Measurements from ENCODE around the gene PANK4.

The PANK4 gene

DNA sequence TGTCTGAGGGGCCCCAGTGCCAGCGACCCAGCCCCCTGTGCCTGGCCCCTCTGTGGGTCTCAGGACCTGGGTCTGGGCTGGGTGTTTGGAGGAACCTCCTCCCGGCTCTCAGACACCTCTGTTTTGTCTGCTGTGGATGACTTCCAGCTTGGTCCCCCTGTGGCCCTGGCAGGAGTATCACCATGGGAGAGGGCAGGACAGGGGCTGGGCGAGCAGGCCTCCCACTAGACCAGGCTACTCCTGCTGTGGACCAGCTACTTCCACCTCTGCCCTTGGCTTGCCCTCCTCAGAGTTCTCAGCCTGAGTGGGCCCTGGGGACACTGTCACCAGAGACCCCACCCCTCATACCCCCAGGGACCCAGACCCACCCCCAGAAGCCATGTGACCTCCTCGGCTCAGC, 28.5 kb downstream of the PANK4 start:
- DNase-seq (ENCODE audit: low spot score): no peak

DNA sequence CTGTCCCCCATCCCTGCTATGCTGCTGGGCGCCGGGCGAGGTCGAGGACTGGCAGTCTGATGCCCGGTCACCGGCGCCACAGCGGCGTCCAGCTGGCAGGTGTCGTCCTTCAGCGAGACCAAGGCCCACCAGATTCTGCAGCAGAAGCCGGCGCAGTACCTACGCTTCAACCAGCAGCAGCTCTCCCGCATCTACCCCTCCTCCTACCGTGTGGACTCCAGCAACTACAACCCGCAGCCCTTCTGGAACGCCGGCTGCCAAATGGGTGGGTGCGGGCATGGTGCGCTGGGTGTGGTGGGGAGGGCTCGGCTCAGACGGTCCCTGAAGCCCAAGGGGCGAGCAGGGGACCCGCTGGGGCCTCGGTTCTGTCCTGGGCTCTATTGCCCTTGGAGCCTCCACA, 29.6 kb downstream of the PANK4 start:
- DNase-seq (ENCODE audit: low spot score): no peak

DNA sequence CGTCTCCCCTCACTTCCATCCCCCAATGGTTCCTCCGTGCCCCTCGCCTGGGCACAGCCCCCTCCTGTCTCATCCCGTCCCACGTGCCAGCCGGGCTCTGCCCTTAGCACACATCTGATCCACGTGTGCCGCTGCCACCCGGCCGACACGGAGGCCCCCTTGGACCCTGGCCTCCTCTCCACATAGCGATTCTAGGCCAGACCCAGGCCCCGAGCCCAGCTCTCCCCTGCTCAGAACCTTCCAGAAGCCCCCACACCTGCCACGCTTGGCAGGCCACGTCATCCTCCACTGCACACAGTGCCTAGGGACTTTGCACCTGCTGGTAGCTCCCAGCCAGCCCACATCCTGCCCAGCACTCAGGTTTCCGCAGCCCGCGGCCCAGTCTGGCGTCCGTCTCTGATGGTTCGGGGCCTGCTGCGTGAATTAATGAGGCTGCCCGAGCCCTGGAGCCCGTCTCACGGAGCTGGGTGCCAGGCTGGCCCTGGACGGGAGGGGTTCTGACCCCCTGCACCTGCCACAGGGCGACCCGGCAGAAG, 30.2 kb downstream of the PANK4 start:
- DNase-seq (ENCODE audit: low spot score): no peak

DNA sequence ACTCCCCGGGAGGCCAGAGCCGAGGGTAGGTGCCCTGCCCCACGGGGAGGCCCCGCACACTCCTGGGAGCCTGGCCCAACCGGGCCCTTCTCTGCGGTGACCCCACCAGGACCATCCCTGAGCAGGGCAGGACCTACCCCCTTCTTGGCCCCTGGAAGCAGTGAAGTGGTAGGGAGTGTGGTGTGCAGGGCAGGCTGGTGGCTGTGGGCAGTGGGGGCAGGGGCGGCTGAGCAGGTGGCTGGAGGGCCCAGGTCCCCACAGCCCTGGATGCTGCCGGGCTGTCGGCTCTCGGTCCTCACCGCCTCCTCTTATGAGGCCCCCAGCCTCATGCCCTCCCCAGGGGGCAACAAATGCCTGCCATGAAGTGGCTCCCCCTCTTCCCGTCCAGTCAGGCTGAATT, 30.9 kb downstream of the PANK4 start:
- no peak for DNase-seq (ENCODE audit: low spot score)

DNA sequence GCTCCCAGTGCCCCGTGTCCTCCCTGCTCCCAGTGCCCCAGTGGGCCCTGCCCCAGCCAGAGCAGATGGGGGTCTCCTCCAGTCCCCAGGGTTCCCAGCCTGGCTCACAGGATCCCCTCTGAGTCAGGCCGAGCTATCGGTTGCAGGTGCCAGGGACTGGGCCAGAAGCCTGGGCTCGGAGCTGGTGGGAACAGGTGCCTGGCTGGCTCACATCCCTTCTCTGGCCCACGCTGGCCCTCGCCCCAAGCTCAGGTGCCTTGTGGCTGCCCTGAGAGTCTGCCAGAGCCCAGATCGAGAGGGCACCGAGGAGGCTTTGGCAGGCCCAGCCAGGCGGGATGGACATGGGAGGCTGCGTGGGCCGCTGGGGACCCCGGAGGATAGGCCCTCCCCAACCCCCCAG, 31.4 kb downstream of the PANK4 start:
- DNase-seq (ENCODE audit: low spot score): no peak

DNA sequence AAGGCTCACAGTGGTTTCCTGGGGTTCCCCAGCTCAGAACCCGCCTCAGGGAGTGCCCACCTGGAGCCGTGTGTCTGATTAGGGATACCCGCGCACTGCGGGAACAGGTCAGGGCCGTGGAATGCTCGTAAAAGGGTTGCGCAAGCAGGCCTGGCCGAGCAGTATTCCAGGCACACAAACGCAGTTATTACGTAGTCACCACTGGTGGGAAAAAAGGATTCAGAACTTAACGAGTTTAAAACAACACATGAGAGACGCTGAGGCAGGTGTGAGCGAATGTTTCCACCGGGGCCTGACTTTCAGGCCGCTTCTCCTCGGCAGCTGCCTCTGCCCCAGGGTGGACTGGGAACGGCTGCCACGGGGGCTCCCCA, 32.1 kb downstream of the PANK4 start:
- DNase-seq (ENCODE audit: low spot score): peak; percentile 85

DNA sequence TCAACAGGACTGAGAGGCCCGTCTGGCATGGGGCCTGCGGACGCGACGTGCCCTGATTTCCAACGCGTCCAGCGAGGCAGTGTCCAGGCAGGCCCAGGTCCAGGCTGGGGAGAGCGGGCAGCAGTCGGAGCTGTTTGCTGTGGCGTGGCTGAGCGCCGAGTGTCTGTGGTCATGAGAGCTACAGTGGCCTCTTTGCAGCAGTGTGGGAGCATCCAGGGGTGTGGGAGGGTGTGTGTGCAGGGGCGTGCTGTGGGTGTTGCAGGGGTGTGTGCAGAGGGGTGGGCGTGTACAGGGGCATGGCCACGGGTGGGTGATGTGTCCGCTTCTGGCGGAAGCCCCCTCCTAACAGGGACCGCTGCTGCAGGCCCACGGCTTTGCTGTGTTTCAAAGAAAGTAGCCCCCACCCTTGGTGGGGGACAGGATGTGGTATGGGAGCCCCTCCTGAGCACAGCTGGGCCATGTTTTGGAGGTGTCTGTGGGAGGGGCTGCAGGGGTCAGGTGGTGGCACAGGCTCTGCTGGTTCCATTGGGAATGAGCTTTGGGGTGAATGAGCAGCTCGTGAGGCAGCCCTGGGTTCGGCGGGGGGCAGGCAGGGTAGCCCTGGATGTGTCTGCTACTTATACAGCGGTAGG, 32.6 kb downstream of the PANK4 start:
- no peak for DNase-seq (ENCODE audit: low spot score)

DNA sequence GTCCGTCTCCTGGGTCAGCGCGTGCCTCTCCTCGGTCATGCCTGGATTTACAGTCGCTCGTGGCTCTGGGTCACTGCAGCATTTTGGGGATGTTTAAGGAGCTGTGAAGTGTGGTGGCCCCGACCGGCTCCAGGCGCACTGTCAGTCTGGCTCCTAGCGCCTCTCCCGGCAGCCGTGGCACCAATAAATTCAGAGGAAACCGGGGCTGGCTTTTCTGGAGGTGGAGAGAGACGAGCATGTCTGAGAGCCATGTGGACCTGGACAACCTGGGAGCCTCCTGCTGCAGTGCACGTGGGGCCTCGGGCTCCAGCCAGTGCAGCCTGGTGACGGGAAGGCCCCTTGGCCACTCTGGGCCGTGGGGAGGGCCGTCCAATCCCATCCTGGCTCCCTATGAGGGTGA, 33.2 kb downstream of the PANK4 start:
- no peak for DNase-seq (ENCODE audit: low spot score)

DNA sequence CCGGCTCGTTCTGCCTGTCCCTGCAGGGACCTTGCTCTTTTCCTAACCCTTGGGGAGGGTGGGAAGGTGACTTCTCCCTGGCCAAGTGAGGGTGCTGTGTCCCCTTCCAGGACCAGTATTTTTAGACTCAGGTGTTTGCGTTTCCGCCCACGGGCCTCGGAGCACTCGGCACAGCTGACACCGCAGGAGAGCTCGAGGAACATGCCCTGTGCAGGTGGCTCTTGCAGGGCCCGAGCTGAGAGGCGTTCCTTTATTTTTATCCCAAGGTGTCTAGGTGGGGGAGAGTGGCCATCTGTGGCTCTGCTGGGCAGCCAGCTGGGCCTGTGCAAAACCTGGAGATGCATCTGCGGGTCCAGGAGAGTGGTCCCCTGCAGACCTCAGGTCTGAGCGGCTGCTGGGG, 34.3 kb downstream of the PANK4 start:
- no peak for DNase-seq (ENCODE audit: low spot score)

DNA sequence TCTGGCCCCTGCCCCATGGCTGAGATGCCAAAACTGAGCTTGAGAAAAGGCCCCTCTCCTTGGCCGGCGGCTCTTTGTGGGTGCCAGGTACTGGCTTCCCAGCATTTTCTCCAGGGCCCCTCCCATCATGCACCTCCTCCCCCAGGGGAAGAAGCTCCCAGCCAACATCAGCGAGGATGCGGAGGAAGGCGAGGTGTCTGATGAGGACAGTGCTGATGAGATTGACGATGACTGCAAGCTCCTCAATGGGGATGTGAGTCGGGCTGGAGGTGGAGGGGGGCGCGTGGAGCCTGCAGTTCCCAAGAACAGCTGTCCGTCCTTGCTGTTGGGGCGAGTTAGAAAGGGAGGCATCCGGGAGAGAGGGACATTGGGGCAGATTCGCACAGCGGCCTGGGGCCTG, 36.8 kb downstream of the PANK4 start:
- no peak for DNase-seq (ENCODE audit: low spot score)

DNA sequence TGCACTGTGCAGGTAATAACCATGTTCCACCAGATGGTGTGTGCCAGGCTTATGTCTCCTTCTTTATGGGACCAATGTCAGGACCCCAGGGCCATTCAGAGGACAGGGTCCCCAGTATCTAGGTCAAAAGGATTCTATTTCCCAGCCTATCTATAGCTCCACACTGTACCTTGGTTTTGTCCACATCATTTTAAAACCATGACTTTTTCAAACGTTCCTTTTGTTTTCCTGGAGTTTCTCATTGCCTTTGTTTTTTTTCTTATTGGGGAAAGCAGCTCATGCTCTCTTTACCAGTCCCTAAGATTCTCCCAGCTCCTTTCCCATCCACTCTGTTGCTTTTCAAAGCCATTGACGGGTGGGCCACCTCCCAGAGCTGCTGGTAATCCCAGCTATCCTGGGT, 37.7 kb downstream of the PANK4 start:
- DNase-seq (ENCODE audit: low spot score): no peak

DNA sequence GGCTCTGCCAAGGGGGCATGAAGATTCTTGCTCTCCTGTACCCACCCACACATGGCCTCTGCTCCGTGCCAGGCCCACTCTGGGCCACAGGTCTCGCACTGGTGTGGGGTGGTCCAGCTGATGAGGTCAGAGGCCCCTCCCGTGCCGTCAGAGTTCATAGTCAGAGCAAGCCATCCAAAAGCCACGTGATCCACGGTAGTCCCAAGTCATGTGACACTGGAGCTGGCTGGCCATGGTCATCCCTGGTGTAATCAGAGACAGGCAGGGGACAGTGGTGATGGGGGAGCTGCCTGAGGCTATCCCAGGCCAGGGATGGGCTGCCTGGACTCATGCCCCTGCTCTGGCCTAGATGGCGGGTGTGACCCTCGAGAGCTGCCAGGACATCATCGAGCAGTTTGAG, 39.8 kb downstream of the PANK4 start:
- no peak for DNase-seq (ENCODE audit: low spot score)

DNA sequence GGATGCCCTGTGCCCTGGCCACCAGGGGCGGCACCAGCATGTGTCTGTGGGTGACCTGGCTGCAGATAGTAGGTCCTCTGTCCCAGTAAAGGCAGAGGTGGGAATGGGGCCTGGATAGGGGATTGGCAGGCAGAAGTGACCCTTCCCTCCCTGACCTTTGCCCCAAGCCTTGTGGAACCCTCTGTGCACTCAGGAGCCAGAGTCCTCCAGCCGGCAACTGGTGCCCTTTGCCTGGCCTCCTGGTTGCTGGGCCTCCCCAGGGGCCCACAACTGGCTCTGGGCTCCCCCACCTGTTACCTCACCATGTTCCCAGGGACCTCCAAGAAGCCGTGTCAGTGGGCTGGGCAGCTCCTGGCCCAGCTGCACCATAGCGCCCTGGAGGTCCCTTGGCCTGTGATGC, 40.4 kb downstream of the PANK4 start:
- no peak for DNase-seq (ENCODE audit: low spot score)

DNA sequence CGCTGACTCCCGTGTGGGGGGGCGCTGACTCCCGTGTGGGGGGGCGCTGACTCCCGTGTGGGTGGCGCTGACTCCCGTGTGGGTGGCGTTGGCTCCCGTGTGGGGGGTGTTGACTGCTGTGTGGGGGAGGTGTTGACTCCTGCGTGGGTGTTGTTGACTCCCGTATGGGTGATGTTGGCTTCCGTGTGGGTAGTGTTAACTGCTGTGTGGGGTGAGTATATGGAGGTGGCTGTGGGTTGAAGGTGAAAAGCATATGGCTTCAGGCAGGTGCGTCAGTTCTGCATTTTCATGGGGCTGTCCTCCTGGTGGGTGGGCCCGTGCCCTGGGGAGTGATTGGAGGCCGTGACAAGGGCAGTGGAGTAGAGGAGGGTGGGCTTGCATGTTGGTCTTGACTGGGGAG, 42.4 kb downstream of the PANK4 start:
- DNase-seq (ENCODE audit: low spot score): no peak

DNA sequence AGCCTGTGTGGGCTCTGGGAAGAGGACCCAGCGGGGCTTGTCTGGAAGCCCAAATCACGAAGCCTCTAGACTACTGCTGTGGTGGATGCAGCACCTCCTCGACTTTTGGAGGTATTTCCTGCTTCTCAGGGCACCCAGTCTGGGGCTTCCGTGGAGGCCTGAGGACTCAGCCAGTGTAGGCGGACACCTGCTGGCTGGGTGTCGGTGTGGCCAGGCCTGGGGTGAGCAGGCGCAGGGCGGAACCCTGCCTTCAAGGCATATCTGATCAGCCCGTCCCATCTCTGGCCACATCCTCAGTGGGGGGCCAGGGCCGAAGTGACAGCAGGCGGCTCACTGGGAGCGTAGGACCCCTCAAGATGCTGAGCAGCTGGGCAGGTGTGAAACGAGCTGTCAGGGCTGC, 43.4 kb downstream of the PANK4 start:
- no peak for DNase-seq (ENCODE audit: low spot score)

DNA sequence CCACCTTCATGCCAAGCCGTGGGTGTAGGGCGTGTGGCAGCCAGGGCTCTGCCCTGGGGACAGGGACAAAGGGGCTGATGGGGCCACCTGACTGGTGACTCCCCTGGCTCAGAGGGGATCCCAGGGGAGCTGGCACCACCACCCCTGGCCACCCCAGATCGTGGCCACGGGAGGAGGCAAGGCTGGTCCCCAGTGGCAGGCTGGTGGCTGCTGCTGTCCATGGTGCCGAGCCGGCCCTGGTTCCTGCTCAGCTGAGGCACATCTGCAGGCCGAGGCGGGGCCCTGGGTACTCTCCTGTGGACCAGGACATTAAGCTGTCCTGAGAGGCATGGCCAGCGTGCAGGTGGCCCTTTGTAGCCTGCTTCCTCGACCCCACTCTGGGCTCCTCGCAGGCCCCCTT, 43.8 kb downstream of the PANK4 start:
- no peak for DNase-seq (ENCODE audit: low spot score)

DNA sequence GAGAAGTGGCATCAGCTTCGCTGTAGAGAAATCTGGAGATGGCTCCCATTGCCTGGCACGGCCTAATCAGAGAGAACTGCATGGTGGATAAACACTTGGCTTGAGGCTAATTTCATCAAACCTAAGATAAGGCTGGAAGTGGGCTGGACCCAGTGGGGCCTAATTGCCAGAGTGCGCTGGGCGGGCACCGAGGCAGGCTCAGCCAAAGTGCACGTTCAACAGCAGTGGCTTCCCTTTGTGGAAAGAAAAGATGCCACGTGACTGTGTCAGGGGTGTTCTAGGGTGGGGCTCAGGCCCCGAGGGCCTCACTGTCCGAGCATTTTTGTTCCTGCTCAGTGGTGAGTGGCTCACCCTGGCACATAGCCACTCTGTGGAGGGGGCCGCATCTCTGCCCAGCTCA, 44.5 kb downstream of the PANK4 start:
- no peak for DNase-seq (ENCODE audit: low spot score)

DNA sequence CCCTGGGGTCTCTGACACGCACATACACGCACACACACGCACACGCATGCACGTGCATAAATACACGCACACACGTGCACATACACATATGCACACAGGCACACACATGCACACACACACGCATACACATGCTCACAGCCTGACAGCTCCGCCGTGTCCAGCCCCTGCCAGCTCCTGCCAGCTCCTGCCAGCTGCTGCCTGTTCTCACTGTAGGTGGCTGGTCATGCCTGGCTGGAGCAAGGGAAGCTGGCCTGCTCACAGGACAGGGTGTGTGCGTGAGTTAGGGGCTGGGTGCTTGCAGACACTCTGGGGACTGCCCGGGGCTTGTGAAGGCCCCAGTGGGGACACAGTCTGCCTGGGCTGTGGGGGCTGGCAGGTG, 45.4 kb downstream of the PANK4 start:
- no peak for DNase-seq (ENCODE audit: low spot score)

DNA sequence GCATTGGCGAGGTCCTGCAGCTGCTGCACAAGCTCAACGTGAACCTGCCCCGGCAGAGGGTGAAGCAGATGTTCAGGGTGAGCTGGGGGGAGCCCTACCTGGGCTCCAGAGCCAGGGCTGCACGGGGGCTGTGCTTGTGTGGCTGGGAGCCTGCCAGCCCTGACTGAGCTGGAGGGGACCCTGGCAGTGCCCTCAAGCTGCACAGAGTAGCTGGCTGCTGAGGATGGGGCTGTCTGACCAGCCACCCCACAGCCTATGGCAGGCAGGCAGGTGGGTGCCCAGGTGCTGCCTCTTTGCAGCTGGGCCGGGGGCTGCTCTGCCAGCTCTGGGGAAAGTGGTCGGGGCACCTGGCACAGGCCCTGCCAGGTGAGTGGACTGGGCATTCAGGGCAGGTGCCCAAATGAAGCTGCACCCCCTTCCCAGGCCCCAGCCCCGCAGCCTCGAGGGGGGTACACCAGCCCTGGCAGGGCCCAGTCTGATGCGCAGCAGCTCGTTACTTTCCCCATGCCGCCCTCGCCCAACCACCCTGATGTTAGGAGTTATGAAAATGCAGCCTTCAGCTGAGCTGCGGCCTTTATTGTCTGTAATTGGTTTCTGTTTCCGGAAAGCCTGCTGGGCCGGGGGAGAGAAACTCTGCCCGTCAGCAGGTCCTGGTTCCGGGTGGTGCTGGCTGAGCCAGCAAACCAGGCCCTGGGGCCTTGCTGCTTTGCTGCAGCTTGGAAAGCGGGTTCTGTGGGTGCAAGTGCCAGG, 46.0 kb downstream of the PANK4 start:
- DNase-seq (ENCODE audit: low spot score): no peak

DNA sequence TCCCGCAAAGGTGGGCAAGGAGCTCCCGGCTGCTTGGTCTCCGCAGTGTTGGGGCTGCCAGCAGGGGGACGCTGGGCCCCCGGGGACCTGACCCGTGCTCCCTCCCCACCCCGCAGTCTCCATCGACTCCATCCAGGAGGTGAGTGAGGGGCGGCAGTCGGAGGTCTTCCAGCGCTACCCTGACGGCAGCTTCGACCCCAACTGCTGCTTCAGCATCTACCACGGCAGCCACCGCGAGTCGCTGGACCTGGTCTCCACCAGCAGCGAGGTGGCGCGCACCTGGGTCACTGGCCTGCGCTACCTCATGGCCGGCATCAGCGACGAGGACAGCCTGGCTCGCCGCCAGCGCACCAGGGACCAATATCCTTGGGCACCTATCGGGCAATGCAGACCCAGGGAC, 46.8 kb downstream of the PANK4 start:
- DNase-seq (ENCODE audit: low spot score): no peak

DNA sequence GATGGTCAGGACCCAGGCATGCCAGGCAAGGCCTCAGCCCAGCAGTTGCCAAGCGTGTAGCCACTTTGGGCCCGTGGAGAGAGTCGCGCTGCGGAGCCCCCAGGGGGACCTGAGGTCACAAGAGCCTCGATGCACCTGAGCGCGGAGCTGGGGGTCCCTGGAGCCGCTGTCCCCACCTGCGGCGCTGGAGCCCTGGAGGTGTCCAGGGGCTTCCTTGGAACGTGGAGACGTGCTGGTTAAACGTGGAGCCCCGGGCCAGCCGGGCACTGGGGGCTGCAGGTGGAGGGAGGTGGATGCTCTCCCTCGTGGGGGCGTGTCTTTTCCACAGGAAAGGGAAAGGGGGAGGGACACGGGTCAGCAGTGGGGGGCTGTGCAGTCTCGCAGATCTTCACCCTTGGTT, 47.2 kb downstream of the PANK4 start:
- no peak for DNase-seq (ENCODE audit: low spot score)

DNA sequence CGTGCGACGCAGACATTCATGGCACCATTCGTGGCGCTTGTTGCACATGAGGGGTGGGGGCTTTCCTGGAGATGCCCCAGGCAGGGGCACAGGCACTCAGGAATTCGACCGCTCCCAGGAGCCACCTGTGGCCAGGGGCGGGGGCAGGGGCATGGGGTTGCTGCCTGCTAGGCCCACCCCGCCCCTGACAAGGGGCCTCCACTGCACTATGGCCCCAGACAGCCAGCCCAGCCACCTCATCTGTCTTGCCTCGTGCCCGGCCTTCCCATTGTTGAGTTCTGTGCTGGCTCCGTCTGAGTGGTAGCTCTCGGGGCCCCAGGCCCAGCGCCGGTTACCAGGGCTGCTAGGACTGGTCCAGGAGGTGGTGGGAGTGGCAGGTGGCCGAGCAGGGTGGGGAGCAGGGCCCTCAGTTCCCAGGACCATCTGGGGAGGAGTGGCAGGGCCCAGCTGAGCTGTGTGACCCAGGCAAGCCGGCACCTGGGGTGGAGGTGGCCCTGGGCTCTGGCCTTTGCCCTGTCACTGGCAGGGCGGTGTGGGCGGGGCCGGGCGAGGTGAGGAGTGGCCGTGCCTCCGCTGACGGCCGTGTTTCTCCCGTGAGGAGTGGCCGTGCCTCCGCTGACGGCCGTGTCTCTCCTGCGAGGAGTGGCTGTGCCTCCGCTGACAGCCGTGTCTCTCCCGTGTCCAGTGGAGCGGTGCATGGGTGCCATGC, 48.5 kb downstream of the PANK4 start:
- no peak for DNase-seq (ENCODE audit: low spot score)

DNA sequence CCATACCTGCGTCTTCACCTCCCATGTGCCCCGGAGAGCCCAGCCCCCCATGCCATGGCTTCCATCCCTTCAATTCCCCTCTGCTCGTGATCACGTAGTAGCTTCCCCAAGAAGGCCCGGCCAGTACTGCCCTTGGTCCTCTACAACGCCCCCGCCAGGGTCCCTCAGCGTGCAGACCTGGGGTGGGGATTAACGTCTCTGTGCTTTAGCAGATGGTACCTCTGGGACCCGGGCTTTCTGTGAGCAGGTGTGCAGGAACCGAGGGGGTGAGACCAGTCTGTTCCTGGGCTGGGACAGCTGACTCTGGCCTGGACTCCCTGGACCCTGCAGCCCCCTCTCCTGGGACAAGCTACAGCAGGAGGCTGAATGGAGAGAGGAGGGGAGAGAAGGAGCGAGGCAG, 49.1 kb downstream of the PANK4 start:
- DNase-seq (ENCODE audit: low spot score): no peak
